SW 1271 (cell line): ENCODE measurements around the gene CBLB.
"Not testable (repeated sequence)": the region's sequence is repeated elsewhere in the genome, so short reads cannot be mapped to it uniquely, and the experiment has no call there.

ENCODE experiments used
- DNase-seq, 2 experiments: peaks; one replicate each; lab custom pipeline; 2025; lab: John Stamatoyannopoulos, UW

Gene CBLB

DNA sequence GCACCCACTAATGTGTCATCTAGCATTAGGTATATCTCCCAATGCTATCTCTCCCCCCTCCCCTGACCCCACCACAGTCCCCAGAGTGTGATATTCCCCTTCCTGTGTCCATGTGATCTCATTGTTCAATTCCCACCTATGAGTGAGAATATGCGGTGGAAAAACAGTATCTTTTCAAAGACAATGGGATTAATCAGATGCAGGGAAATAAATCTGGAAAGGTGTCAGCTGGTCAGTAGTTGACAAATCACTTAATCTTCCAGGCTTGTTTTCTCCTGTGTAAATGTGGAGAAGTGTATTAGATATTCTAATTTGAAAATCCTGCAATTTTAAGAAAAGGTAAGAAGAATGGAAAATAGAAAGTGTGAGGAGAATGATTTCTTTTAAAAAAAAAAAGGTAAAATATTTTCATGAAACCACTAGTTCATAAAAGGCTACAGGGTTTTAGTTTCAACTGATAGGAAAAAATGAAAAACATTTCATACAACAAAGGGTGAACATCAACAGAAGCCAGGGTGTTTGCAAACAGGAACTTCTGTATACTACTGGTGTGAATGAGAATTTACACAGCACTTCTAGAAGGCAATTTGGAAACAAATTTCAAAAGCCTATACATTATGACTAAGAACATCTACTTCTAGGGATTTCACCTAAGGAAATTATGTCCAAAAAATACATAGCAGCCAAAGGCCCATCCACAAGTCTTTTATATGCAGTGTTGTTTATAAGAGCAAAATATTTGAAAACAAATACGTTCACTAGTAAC, 113.5 kb downstream of the CBLB start:
- DNase-seq: no peak

DNA sequence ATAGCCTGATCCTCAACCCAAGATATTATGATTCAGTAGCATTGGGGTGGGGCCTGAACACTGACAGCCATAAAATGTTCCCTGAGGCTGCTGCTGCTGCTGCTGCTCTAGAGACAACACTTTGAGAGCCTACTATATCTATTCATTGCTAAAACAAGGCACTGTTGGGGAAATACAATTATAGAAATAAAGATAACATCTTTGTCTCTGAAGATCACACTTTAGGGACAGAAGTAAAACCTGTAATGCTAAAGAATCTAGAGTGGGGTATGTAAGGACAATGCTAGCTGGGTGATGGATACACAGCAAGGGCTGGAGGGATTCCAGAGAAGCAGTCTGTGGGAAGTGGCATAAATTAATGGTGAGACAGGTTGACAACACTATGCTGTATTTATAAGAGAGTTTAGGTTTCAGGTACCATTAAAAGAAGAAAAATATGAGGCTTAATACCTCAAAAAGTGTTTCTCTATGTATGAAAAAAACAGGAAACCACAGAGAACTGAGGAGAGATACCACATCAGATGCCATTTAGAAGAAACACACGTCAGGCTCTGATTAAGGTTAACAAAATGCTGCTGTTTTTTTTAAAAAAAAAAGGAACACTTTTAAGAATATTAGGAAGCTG, 115.9 kb downstream of the CBLB start:
- no peak for DNase-seq

DNA sequence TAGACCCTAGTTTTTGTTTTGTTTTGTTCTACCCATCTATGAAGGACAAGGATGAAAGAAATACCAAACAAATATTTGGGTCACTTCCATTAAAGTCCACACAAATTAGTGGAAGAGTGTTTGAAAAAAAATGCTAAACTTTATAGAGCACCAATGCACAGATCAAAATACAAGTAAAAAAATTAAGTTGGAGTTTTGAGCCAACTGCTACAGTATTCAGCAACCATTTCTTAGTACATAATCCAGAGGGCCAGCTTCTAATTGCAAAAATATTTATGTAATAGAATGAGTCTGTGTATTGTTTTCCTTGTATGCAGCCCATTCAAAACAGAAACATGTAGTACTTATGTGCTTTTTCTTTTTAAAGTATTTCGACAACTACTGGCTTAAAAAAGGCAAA, 121.1 kb downstream of the CBLB start:
- no peak for DNase-seq

DNA sequence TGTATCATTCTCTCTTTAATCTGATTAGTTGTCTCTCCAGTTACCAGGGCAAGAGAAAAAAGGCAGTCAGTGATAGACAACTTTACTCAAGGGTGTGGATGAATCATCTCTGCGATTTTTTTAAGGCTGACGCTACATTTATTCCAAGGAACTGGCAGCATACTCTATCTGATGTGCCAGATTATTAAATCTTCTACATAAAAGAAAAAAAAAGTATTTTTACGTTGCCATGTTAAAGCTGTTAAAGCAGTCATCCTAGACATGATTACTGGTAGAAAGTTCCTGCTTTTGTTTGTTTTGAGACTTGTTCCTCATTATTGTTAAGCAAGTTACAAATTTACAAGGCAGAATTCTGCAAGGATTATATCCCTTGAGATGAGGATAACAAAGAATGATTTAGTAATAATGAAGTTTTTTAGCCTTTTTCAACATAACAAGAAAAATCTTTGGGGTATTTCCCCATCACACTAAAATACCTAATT, 121.7 kb downstream of the CBLB start:
- no peak for DNase-seq

DNA sequence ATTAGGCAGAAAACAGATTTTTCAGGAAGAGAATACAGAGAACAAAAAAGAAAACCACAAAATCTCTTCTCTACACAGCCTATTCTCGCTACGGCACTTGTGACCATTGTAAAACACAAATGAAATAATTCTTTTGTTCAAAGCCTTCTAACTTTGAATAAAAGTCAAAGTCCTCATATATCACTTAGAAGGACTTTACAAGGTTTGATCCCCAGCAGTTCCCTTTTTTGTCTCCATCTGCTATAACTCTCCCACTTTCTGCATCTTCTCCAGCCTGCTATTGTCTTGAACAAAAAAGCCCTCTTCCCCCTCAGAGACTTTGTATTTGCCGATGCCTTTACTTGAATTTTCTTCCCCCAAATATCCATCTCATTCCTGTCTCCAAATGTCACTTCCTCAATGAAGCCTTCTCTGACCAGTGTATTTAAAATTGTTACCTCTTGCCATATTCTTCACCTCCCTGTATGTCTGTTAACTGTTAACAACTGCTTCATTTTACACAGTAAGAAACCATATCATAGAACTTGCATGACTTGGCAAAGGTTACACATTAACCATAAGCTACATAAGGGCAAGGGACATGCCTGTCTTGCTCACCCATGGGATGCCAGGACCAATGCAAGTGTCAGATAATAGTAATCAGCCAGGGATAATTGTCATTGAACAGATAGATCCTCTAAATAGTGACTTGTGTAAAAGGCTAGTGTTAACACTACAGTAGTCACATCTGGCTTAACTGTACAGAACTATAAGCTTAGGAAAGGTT, 122.4 kb downstream of the CBLB start:
- DNase-seq: no peak

DNA sequence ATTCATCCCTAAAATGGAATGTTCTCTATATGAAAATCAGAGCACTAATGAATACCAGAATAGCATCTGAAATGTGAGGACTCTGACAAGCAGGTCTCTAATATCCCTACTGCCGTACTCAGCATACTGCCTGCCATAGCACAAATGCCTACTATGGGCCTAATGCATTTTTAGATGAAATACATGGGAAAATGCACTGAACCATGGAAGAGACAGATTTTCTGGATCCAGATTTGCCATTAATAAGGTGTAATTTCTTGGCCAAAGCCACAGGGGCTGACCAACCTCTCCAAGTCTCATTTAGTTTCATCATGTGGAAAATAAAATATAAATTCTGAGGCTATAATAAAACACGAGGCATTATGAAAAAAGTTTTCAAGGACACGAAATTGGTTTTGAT, 123.8 kb downstream of the CBLB start:
- DNase-seq: no peak

DNA sequence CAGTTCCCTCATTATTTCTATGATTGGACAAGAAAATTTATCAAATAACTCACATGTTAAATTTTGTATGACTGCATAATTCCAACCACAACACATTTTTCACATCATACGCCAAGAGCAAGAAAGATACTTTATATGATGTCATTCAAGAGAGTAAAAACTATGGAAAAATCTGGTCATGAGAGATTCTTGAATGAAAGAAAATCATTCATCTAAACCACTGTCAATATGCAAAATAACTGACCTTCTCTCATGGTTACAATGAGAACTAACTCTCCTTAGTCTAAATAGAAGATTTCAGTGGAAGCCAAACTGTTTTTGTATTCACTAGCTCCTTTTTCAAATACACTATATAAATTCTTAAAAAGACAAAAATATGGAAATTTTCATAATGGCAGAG, 124.6 kb downstream of the CBLB start:
- no peak for DNase-seq

DNA sequence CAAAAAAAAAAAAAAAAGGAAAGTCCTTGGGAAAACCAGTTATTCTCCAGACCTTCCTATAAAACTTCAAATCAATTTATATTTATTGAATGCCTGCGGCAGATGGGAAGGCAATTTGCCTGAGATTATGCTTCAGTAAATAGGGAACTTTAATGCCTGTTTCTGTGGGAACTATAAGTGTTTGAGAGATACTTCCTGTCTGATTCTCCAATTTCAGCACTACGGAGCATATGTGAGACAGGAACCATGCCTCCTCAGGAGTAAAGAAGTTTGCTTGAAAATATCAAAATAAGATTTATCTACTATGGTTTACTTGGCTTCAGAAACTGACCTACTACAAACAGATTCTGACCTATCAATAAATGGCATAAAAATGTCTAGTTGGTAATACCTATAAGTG, 135.5 kb downstream of the CBLB start:
- DNase-seq: no peak

DNA sequence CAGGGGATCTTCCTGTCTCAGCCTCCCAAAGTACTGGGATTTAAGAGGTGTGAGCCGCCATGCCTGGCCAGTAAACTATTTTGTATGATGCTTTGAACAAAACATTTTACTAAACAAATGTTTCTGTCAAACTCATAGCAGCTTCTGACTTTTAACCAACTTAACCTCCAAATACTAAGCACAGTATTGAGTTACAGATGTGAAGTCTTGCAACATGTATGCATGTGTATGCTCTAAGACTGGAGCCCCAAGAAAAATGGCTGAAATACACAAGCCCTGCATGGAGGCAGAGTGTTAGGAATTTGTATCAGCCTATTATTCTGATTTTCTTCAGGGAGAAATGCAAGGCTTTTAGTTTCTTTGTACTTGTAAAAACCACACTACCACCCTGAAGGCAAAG, 137.1 kb downstream of the CBLB start:
- no peak for DNase-seq

DNA sequence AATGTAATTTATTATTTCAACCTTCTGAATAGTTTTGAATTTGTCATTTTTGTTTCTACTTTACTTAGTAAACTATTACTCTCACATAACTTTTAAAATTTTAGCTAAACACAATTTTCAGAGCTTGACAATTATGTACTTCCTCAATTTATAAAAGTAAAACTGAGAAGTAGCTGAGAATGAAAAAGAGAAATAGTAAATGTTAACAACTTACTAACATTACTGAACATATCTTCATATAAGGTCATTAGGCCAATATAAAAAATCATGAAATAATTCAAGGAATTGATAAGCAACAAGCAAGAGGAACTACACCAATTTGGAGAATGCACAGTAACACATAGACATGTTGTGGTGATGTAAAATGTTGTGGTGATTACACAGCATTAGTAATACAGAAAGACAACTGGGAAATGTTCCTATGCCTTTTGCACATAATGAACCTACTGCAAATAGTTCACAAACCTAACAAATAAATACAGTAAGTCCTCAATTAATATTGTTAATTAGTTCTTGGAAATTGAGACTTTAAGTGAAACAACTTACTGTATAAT, 137.9 kb downstream of the CBLB start:
- DNase-seq: no peak

DNA sequence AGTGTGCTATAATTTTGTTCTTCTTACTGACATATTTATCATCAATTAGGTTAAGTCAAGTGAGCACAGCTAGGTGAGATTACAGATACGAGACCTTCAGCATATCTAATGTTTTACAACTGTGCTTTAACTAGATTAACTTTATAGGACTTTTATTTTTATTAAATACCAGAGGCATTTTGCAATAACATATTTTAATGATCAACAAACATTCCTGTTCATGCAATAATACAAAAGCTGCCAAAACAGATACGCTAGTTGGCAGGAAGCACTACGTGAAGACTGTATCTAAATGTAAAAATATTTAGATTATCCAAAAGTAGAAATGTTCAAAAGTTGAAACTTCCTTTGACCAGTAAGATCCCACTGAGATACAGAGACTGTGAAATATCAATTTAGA, 139.1 kb downstream of the CBLB start:
- no peak for DNase-seq

DNA sequence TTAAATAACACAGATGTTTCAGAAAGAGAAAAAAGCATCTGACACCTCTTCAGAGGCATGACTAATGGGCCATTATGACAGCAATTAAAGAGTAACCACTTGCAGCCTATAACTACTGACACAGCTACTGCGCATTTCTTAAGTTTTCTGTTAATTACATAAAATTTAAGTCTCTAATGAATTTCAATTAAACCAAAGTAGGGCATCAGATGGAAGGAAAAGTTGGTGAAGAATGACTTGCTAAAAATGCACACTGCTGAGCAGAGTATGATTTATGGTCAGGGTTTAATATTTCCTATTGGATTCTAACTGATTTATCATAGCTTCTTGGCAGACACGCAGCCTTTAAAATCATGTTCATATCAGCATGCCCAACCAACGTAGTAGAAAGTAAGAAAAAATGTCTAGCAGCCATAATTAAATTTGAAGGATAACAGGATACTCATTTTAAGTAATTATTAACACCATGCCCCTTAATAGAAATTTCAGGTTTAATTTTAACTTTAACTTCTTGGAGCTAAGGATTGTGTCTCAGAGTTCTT, 140.0 kb downstream of the CBLB start:
- DNase-seq: no peak

DNA sequence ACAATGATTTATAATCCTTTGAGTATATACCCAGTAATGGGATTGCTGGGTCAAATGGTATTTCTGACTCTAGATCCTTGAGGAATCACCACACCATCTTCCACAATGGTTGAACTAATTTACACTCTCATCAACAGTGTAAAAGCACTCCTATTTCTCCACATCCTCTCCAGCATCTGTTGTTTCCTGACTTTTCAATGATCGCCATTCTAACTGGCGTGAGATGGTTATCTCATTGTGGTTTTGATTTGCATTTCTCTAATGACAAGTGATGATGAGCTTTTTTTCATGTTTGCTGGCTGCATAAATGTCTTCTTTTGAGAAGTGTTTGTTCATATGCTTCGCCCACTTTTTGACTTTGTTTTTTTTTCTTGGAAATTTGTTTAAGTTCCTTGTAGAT, 141.8 kb downstream of the CBLB start:
- DNase-seq: not testable (repeated sequence)

DNA sequence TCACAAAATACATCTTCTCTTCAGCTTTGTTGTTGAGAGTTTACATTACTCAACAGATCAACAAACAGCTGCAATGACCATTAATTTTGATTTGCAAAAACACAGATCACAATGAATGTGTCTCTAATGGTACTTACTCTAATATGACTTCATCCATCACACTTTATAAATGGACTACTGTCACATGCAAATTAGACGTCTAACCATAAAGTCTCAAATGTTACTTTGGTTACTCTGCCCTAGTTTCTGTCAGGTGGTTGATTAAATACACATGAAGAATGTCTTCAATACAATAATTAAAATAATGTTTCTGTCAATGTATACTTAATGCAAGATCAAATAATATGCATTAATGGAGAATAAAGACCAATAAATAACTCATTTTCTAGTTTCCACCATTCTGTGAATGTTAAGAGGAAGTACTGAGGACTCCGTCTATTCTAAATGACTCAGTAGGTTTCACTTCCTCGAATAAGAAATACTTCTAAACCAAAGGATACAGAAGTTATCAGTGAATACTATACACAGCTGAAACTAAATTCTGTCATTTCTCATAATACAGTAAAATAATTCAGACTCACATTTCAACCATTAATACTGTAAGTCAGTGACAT, 145.8 kb downstream of the CBLB start:
- no peak for DNase-seq

DNA sequence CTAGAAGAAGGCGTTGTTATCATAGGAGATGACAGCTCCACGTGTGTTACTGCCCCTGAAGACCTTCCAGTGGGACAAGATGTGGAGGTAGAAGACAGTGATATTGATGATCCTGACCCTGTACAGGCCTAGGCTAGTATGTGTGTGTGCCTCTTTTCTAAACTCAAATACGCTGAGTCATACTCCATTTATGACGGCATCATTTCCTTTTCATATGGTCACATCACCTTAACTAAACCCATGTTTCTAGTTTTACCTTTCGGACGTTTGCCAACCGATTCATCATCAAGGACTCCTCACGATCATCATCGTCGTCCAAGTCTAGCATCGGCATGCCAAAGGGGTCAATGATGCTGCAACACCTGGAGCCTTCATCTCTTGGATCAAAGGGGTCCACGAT, 149.0 kb downstream of the CBLB start:
- no peak for DNase-seq

DNA sequence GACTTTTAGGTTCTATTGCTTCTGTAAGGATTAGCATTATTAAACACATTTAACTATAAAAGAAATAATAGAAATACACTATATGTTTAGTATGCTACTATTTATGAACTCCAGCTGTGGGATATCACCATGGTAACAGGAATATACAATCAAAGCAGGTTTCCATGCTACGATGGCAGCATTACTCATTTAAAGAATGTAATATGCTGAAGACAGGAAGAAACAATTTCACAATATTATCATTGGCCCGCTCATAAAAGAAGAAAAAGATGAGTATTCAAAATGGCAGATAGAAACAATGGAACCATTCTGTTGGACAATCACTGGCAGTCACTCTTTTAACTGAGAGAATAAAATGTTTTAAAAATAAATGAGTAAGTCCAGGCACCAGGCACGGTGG, 153.4 kb downstream of the CBLB start:
- DNase-seq: no peak

DNA sequence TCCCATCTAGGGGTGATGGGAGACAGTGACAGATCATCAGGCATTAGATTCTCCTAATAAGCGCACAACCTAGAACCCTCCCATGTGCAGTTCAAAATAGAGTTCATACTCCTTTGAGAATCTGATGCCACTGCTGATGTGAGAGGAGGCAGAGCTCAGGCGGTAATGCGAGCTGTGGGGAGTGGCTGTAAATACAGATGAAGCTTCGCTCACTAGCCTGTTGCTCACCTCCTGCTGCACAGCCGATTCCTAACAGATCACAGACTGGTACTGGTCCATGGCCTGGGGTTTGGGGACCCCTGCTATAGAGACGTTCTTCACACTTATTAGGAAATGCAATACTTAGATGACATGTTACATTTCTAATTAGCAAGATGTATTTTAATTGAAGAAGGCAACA, 154.4 kb downstream of the CBLB start:
- DNase-seq: no peak

DNA sequence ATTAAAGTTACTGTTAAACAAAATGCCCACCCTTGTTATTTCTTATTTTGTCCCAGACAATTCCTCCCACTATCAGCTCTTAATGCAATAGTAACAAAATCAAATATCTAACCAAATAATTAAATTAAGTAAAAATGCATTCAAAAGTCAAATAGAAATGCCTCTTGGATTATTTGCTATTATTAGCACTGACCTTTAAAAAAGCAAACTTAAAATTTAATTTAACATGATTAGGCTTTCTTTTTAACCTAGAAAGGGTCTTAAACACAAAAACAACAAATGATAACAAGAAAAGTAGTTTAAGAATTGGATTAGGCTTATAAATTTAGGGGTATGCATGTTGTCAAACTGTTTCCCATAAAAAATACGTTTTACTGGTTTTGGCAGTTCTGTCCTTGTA, 159.8 kb downstream of the CBLB start:
- no peak for DNase-seq

DNA sequence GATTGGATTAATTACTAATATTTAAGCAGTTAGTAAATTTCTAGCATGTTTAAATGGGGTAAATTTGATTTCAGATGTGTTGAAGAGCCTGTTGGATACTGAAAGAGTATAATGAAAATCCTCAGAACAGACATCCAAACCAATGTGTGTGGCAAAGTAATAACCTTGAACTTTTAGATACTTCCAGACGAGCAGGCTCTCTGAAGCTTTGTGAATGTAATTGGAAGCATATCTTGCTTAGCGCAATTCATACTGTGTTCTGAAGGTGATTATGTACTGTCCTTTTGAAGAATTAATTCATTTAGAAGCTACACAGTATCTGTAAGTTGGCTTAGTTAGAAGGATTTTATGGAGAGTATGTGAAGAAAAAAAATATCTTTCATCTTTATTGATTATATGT, 161.8 kb downstream of the CBLB start:
- no peak for DNase-seq

DNA sequence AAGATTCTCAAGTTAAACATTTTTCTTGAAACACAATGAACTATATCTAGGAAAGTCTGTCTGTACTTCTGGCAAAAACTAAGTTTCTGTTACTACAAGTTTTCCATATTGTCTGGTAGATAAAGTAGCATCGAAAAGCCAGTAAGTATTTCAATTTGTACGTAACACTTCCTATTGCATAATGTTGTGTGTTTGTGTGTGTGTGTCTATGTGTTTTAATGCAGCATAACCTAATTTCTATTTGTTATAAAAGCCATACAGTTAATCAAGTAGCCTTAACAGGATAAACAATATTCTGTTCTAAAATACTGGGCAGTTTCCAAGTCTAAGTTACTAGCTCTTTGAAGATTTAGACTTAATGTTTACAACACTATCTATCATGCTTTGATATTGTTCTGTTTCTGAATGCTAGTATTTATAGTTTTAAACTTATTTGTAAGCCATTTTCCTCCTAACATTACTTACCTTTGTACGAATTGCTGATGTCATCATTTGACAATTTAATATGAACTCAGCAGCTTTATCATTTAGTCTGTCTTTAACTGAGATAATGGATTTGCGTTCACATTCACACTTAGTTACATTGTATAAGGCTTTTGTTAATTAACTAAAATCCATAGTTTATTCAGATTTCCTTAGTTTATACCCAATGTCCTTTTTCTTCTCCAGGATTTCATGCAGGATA, 163.9 kb downstream of the CBLB start:
- no peak for DNase-seq

DNA sequence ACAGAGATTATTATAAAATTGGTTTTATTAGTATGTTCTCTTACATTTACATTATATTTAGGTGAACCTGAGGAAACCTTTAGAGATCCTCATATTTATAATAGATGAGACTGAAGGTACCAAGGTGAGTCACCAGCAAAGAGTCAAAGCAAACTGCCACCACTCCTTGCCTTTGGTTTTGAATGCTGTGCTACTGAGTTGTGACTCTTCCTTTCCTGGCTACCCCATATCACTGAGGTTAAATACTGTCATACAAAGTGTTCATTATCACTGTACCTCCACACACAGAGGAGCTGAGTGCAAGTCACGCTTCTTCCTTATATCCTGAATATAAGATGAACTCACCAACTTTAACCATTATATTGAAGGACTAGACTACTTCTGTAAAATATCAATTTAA, 168.2 kb downstream of the CBLB start:
- no peak for DNase-seq

DNA sequence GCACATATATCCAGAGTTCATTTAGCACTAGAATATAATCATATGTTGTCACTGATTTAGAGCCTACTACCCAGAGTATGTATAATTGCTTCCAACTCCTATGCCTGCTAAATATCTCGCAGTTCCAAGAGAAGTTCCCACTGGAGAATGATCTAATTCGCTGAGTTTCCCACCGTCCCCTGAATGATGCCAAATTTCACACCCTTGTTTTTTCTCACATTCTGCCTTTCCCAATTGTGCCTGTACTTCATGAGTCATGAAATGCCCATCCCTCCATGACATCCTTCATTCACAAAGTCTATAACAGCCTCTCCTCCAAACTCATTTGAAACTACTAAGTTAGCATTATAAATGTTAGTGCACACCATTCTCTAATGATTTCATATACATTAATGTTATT, 177.2 kb downstream of the CBLB start:
- DNase-seq: no peak
